NCI-H226 (cell line): ENCODE measurements around the gene TBK1.

Experiments used
- DNase-seq: peaks from one replicate; pipeline ENCODE4 v3.0.0-alpha.2; 2015

The TBK1 gene

DNA sequence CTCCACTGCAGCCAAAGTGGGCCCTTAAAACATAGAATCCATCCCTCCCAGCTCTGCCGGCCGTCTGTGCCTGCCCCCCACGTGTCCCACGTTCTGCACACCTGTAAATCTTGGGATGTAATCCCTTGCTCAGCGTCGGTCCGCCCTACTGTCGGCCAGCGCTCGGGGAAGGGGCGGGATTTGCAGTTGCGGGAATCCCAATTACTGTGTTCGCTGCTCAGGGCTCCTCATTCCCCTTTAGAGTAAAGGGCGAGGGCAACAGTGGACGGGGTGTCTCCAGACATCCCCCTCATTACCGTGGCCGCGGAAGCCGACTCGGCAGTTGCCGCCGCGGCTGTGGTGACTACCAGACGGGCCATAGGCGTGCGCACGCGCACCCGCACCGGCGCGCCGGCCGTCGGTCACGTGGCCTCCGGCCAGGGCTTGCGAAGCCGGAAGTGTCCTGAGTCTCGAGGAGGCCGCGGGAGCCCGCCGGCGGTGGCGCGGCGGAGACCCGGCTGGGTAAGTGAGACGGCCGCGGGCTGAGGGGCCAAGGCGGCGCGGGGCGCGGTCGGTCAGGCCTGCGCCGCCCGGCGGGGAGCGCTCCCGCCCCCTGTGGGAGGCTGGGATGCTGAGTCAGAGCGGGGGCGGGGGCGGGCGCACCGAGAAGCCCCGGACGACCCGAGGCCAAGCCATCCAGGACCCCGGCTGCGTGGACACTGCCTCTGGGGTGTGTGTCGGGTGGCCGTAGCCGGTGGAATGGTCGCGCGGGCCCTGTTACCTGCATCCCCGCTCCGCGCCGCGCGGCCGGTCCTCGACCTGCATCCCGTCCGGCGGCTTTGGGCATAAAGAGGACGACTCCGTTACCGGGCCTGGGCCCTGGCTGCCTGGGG is at the start of gene TBK1:
TSS of gene TBK1 (plus strand) at position 434 of the 872 bp plus-strand sequence. CDS start 3,751 bp downstream, outside the sequence.
- DNase-seq, result peak; percentile 93

DNA sequence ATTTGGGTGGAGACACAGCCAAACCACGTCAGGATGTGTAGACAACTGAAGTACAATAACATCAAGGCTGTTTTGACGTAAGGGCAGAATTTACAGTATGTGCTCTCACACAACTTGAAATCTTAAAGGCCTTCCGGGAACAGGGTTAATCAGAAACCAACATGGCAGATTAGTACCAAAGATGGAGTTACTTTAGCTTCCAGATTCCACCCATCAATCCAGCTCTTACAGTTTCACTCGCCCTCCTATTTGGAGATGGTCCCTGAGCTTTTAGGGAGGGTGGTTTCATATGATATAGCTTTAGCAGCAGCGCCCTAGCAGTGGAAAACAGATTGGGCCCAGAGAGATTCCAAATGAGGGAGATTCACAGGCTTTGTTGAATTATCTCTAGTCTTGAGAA is 49.7 kb upstream of the TBK1 start:
- no peak for DNase-seq

DNA sequence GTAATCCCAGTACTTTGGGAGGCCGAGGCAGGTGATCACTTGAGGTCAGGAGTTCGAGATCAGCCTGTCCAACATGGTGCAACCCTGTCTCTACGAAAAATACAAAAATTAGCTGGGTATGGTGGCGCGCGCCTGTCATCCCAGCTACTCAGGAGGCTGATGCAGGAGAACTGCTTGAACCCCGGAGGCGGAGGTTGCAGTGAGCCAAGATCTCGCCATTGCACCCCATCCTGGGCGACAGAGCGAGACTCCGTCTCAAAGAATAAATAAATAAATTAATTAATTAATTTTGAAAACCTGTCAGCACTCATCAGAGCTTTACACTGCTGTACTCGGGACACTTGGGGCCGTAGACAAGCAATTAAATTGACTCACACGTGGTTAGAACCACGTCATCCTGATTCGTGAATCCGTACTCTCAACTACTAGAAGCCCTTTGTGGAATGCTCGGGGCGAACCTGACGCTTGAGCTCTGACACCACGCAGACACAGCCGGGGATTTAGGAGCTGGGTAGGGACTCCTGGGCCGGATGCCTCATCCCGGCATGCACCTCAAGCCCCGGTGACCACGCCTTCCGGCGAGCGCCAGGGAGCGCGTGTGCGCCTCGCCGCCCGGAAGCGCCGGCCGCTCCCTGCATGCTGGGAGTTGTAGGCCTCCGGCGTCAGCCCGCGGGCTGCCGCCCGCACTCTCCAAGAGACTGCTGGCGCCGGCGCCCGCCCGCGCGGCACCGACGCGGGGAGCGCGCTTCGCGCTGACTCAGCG is 48.0 kb upstream of the TBK1 start, which contains the start of gene XPOT:
TSS of gene XPOT (plus strand) at position 686 of the 763 bp plus-strand sequence. CDS start 5,644 bp downstream, outside the sequence.
- peak; percentile 99 for DNase-seq

DNA sequence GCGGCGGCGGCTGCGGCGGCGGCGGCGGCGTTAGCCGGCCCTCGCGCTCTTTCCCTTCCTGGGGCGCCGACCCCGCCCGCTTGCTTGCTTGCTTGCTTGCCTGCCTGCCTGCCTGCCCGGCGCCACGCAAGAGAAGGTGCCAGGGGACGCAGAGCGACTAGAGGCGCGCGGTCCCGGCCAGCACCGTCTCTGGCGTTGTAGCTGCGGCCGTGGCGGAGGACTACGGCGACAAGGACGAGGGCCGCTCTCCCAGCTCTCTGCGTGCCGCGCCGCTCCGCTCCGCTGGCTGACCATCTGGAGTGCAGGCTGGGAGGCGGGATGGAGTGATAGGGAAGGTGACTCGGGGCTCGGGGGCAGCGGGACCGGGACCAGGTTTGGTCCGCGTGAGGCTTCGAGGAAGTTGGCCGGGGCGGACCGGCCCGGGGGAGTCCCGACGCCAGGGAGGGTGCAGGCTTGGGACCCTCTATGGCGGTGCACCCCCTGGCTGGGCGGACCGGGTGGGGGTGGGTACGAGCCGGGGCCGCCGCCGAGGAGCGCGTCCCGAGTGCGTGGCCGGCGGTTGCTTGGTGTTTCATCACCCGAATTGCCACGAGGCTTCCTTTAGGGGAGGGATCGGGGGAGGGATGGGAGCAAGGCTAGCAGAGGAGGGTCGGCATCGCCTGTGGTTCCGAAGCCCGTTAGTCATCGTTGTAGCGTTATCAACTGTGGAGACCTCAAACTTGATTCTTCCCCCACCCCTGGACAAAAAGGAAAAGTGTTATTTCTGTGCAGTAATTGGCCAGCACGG is 47.3 kb upstream of the TBK1 start:
- DNase-seq, result peak; percentile 89

DNA sequence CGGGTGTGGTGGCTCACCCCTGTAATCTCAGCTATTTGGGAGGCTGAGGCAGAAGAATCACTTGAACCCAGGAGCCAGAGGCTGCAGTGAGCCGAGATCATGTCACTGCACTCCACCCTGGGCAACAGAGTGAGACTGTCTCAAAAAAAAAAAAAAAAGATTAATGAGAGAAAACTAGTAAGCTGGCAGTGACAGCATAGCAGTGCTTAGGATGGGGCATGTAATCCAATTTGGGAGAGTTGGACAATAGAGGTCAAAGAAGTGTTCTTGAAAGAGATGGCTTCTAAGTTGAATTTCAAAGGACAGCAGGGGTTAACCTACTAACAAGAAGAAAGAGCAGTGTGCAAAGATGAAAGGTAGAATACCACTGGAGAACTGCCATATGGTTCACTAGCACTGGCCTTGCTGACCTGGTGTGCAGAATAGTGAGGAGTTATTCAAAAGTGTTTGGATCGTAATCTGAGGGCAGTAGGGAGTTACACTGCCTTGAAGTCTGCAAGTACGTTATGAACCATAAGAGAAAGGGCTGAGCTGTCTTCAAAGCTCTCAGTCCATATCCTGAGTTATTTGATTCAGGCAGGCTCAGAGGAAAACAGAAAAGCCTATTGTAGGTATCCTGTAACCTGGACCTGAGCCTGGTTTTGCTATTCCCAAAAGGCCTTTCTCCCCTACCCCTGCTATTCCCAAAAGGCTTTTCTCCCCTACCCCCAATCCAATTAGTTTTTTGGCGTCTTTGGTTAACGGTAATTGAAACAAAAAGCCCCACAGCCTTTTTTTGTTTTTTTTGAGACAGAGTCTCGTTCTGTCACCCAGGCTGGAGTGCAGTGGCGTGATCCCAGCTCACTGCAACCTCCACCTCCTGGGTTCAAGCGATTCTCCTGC is 44.3 kb upstream of the TBK1 start:
- no peak for DNase-seq

DNA sequence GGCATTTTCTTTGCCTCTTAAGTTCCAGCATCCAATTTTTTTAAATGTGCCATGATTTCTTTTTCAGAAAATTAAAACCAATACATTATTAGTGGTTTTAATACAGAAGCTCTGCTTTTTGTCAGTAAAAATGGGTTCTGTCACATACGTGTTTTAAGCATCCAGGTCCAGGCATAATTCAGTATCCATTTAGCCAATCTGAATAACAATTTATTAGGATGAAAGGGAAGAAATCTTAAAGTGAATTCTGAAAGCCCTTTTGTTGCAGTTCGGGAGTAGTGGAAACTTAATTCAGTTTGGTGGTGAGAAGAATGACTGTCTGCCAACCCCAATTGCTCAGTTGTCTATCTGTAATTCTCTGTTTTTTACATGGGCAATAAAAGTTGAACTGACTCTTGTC is 40.5 kb upstream of the TBK1 start:
- no peak for DNase-seq

DNA sequence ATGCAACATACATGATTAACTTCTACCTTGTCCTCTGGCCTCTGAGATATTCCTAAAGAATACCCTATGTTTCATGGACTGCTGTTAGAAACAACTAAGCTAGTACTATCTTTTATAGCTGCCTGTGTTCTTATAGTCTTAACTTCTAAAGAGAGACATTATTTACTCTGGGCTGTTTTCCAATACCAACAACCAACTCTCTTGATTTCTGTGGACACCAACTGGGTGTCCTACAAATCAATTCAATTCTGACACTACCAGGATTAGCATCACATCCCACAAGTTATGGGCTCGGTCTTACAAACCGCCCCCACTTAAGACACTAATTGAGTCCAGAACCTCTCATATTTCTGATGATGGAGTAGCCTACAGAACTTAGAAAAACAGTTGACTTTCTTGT is 39.5 kb upstream of the TBK1 start:
- no peak for DNase-seq

DNA sequence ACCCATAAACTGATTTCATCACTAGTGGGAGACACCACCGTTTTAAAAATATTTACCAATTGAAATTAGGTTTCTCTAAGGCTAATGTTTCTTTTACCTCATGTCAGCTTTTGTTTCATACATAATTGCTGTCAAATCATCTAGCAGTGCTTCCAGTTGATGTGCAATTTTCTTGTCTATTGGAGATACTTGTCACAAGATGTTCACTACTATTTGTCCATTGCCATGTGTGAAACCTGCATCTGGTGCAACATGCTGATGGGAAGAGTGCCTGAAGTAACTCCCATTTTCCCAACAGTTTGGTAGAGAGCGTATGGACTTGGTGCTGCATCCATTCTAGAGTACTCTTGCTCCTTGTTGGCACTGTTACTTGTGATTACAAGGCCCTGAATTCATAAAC is 38.0 kb upstream of the TBK1 start:
- no peak for DNase-seq

DNA sequence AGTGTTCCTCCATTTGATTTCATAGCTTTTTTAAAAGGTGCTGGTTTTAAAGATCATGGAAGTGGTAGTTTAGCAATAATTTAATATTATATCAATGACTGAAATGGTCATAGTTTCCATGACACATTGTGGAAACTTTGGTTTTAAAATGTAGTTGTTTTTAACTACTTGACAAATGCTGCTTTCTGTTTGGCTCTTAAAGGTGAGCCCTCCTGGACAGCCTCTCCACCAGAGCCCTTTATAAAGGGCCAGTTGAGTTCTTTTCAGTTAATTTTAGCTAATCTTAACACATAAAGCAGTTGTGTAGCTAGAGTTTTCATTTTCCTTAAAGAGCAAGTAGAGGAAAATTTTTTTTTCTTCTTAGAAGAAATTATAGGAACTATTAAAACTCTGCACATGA is 33.7 kb upstream of the TBK1 start:
- DNase-seq, result no peak

DNA sequence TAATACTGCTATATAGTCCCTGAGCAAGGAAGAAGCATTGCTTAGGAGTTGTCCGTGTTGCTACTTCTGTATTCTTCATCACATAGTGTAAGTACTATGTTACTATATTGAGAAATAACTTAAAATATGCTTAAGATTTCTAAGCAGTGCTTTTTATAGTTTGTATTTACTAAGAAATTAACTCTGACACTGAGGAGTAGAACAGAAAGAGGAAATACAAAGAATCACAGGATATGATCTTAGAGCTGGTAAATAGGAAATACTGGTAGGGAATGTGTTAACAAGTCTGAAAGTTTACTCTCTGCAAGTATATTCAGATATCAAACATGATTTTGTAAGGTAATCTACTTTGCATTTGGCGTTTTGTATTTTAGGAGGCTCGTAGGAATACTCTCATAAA is 32.2 kb upstream of the TBK1 start:
- DNase-seq, result no peak

DNA sequence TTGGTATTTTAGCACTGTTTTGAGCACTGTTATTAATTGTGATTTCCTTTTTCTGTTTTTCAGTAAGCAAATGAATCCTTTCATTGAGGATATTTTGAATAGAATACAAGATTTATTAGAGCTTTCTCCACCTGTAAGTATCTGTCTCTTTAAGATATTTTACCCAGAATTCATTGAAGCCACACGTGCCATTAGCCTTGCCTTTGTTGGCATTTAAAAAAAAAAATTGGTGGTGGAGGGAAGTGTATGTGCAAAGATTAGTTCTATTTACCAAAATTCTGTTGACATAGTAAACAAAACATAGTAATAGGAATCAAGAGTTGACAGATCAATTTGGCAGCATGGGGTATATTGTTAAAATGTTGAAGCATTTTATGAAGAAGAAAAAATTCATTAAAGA is 23.9 kb upstream of the TBK1 start:
- no peak for DNase-seq

DNA sequence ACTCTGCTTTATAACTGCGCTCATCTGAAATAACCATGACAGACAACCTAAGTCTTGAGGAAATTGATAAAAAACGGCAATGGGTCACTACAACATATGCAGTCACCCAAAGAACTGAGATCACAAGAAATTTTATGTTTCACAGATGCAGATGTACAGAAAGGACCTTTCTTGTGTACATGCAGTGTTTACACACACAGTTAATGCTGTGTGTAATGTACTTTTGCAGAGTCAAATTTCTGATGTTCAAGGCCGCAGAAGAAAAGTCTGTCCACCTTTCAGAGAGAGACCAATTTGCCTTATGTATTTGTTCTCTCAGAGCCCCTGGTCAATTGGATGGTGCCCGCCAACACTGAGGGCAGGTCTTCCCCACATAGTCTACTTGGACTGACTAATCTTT is 23.0 kb upstream of the TBK1 start:
- DNase-seq, result no peak

DNA sequence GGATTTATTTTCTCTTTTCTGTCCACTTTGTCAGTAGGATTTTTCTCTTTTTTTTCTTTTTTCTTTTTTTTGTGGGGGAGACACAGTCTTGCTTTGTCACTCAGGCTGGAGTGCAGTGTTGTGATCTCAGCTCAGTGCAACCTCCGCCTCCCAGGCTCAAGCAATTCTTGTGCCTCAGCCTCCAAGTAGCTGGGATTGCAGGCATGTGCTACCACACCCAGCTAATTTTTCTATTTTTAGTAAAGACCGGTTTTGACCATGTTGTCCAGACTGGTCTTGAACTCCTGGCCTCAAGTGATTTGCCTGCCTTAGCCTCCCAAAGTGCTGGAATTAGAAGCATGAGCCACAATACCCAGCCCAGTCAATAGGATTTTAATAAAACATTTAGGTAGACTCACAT is 21.0 kb upstream of the TBK1 start:
- no peak for DNase-seq

DNA sequence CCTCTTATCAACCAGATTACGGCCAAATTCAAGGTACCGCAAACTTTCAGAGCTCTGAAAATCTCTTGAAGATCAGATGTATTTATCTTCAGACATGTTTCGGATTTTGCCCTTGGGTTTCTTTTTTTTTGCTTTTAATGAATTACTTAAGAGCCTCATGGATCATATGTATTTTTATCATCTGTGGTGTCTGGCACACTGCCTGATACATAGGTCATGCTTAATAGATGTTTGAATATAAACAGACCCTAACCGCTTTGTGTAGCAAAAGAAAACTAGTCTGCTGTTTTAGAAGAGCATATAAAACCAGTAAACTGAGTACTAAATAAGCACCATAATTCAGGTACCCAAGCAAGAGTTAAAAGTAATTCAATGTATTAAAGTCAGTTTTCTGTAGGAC is 20.1 kb upstream of the TBK1 start:
- DNase-seq, result no peak

DNA sequence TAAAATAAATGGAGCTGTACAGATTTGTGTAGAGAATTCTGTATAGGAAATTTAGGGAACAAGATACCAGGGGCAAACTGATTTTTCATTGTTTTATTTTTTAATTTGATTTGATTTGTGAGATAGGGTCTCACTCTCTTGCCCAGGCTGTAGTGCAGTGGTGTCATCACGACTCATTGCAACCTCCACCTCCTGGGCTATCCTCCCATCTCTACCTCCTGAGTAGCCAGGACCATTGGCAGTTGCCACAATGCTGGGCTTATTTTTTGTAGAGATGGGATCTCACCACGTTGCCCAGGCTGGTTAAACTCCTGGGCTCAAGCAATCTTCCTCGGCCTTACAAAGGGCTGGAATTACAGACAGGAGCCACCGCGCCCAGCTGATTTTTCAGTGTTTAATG is 18.0 kb upstream of the TBK1 start:
- DNase-seq, result no peak

DNA sequence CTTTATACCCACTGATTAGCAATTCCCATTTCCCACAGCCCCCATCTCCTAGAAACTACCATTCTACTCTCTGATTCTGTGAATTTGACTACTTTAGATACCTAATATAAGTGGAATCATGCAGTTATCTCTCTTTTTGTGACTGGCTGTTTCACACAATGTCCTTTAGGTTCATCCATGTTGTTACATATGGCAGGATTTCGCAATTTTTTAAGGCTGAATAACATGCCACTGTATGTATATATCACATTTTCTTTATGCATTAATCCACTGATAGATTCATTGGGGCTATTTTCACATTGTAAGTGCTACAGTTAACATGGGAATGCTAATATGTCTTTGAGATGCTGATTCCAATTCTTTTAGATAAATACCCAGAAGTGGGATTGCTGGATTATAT is 11.8 kb upstream of the TBK1 start:
- no peak for DNase-seq

DNA sequence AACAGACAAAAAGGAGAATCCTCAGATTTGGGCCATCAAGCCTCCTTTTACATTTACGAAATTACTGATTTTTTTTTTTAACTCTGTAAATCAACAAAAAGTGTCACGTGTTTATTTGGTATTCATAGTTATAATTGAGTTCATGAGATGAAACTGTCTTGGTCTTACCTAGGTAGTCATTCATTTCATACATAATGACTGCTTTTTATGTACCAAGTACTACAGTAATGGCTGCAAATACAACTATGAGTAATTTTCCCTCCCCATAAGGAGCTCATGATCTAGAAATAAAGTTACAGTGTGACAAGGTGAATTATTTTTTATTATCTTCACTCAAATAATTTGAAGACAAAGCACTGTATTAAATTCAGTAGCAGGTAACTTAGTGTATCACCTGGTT is 6.4 kb upstream of the TBK1 start:
- DNase-seq, result no peak

DNA sequence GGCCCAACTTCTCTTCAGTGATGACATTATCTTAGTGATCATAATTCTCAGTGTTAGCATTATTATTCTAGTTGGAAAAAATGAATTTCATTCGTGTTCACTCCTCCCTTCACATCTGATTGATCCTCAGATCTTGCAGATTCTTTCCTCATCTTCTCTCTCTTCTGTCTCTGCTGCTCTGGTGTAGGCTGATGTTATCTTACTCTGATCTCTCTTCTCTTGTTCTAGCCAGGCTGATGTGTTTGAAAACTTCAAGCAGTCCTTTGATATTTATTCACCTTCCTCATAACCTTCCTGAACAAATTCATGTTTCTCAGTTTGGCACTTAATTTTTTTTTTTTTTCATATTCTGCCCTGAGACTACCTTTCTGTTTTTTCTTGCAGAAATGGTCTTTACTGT is 5.6 kb upstream of the TBK1 start:
- no peak for DNase-seq

DNA sequence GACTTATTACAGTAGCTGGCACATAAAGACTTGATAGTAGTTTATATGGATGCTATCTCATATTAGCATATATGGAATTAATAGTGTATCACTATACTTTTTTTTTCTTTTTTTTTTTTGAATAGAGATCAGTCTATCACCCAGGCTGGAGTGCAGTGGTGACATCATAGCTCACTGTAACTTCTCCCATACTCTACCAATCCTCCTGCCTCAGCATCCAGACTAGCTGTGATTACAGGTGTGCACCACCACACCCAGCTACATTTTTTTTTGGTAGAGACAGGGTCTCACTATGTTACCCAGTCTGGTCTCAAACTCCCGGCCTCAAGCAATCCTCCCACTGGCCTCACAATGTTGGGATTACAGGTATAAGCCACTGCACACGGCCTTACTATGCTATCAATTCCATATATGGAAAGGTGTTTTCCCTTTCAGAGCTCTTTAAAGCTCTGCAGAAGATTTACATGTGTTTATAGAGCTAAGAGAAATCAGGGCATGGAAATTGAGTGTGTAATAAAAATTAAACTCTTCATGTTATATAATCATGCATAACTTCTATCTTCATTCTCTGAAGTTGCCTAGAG is 1.8 kb upstream of the TBK1 start:
- DNase-seq, result no peak

DNA sequence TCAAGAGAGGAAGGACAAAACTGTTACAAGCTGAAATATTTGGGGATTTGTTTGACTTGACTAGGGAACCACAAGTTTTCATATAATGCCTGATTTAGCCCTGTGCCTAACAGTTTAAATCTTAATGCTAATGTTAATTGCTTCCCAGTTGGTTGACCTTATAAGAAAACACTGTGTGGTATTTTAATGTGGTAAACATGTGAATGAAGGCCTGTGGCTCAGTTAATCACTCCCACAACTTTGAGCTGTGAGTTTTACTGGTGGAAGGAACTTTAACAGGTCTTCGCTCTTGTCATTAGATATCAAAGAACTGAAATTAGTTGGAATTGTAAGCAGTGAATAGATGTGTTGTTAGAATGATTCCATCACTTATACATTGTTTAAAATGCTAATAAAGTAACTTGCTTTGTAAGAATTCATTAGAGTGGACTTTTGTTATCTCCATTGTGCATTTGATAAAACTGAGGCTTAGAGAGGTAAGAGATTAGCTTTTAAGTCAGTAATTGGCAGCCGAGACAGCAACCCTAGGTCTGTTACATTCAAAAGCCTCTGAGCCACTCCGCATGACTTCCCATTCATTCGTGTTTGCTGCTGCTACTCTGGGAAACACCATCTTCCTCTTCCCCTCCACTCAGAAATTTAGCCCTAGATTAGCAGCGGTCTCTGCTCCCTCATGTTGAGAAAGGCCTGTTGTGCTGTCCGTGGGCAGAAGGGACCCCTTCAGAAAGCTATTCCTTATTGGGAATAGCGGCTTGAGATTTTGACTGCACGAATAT is 1.0 kb upstream of the TBK1 start:
- no peak for DNase-seq
